Suppressor macrophage (primary cell): ENCODE measurements around the gene KLRK1.
"Not testable (repeated sequence)": the region's sequence is repeated elsewhere in the genome, so short reads cannot be mapped to it uniquely, and the experiment has no call there.

Source experiments
- DNase-seq, 4 experiments: peaks; one replicate each; pipeline ENCODE4 v3.0.0-alpha.2; 2020 to 2022

KLRK1 gene

GRCh38 chr12:10388624-10389413 is 1.0 kb downstream of the KLRK1 start:
- DNase-seq: no peak

- DNase-seq: not testable (repeated sequence)
These were observed 2.3 kb downstream of the KLRK1 start for GRCh38 chr12:10387498-10387897.

- DNase-seq: no peak
These were observed 3.0 kb downstream of the KLRK1 start for GRCh38 chr12:10386857-10387256.

DNA sequence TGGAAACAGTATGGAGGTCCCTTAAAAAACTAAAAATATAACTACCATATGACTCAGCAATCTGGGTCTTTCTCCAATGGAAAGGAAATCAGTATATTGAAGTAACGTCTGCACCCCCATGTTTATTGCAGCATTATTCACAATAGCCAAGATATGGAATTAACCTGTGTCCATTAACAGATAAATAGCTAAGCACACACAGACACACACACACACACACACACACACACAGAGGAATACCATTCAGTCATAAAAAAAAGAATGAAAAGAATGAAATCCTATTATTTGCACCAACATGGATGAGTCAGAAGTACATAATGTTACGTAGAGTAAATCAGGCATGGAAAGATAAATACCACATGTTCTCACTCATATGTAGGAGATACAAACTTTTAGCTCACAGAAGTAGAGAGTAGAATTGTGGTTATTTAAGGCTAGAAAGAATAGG is 4.7 kb downstream of the KLRK1 start:
- DNase-seq: no peak

DNA sequence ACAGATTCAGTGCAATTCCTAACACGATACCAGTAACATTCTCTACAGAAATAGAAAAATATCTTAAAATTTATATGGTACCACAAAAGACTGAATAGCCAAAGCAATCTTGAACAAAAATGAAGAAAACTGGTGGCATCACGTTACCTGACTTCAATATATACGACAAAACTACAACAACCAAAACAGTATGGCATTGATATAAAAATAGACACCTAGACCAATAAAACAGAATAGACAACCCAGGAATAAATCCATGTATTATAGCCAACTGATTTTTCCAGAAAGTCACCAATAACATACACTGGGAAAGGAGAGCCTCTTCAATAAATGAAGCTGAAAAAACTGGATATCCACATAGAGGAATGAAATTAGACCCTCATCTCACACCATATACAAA is 5.7 kb downstream of the KLRK1 start:
- DNase-seq: no peak

- no peak for DNase-seq
These were observed 7.8 kb downstream of the KLRK1 start for GRCh38 chr12:10381928-10382628.

- DNase-seq: not testable (repeated sequence)
These were observed 11.1 kb downstream of the KLRK1 start for GRCh38 chr12:10378737-10379136.

DNA sequence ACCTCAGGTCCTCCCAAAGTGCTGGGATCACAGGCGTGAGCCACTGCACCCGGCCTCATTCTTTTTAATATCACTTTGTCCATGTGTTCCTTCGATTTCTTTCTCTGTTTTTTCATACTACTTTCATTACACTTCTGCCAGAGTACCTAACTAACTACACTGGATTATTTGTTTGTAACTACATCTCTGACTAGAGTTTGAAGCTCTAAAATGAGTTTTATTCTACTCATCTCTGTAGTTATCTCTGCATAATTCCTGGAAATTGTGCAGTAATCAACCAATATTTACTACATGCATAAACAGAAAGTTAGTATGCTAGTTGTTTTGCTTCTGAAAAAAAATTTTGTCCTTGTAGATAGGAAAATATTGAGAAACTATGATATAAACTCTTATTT is 15.2 kb downstream of the KLRK1 start:
- no peak for DNase-seq

DNA sequence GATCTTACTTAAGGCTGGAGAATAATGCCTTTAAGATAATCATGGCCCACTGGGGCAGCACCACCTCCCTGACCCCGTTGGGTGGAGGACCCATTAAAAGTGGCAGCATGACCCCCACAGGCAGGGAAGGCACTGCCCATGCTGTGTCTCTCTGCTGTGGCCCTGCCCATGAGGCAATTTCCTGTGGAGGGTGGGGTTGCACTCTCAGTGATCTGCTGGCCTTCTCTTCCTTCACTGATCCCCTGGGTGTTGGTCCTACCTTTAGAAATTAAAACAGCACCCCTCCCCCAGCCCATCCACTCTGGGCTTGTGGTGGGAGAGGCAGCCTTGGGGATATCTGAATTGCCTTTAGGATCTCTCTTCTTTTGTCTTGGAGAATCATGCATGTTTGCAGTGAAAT is 17.3 kb downstream of the KLRK1 start:
- DNase-seq: peak in 1 of 4 experiments; percentile 9

DNA sequence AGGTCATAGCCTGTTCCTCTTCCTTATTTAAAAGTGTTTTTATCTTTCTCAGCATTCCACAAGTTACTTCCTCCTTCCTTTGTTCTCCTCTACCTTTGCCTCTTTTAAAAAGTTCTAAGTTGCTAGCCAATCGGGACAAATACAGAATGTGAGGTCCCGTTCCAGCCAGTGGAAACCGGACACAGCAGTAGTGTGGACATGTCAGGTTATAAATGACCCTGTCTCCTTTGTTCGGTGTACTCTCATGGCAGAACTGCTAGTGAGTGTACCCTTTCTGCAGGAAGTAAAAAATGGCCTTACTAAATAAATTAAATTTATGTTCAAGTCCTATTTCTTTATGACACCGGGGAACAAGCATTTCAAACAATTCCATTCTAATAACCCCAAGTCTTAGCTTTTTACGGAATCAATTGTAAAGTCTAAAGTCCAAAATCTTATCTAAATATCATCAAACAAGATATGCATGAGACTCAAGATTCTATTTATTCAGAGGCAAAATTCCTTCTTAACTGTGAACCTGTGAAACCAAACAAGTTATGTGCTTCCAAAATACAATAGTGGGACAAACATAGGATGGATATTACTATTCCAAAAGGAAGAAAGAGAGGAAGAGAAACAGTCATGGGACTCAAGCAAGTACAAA is 17.8 kb downstream of the KLRK1 start:
- DNase-seq: not testable (repeated sequence)

DNA sequence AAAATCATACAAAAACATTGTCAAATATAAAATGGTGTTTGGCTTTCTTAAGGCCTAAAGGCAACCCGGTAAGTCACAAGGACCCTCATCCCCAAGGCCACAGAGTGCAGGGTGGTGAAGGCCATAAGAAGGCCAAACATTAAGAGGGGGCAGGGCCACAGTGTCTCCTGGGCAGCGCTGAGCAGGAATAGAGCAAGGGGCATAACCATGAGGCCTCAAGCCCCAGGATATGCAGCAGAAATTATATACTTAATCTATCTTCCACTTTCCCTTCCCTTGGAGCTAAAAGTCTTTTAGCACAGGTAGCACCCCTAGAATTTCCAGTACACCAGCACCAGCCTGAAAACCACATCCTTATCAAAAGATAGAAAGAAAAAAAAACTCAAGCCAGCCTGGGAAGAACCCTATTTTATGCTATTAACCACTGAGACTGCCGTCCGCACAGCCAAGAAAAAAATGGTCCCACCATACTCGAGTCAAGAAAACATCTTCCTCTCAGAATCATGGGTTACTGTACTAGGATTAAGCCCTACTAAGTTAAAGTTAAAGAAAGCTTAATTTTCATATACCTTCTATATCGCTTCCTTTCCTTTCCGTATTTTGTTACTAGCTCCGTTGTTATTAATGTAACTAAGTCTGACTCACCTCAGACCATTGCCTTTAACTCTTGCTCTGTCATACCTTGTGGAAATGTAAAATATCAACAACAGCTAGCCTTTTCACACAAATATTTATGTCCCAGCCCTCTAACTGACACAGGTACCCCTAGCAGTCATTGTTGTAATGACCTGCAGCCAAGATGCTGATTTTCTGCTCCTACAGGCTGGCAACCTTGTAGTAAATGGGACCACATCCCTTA is 20.1 kb downstream of the KLRK1 start:
- DNase-seq: no peak

DNA sequence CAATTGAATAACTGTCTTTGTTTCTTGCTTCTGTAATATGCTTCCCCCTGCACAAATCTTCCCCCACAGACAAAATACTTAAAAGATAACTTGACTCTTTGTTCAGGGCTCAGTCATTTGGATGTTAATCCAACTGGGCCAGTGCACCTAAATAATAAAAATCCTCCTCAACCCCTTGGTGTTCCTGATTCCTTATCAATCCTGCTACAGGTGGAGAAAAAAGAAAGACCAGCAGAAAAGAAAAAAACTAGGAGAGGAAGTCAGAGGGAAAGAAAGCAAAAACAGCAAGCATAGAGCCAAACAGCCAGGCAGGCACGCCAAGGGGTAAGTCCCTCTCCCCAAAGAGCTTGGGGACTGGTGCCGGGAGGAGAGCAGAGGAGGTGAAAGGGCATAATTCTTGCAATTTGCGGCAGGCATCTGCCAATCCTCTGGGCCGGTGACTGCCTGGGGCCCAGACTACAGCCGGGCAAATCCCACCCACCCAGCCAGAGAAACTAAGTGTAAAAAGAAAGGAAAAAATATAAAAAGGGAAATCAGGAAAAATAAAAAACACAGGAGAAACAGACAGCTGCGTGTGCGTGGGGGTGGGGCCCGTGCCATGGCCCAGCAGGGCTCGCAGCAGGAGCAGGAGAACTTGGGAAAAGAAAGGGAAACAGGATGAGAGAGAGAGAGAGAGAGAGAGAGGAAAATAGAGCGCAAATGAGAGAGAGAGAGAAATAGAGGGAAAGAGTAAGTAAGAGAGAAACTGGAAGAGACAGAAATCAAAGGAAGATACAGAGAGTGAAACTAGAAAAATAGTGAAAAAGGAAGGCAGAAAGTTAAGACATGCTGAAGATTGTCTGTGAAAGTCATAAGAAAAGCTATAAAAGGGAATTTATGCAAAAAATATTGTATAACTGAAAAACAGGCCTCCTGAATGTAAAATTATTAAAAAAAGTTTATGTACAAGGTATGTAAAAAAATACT is 21.4 kb downstream of the KLRK1 start:
- DNase-seq: no peak

GRCh38 chr12:10367714-10368113 is 22.1 kb downstream of the KLRK1 start:
- DNase-seq: not testable (repeated sequence)

GRCh38 chr12:10366875-10367274 is 23.0 kb downstream of the KLRK1 start:
- DNase-seq: peak in 3 of 4 experiments; percentile 39 to 44 (median 44)

DNA sequence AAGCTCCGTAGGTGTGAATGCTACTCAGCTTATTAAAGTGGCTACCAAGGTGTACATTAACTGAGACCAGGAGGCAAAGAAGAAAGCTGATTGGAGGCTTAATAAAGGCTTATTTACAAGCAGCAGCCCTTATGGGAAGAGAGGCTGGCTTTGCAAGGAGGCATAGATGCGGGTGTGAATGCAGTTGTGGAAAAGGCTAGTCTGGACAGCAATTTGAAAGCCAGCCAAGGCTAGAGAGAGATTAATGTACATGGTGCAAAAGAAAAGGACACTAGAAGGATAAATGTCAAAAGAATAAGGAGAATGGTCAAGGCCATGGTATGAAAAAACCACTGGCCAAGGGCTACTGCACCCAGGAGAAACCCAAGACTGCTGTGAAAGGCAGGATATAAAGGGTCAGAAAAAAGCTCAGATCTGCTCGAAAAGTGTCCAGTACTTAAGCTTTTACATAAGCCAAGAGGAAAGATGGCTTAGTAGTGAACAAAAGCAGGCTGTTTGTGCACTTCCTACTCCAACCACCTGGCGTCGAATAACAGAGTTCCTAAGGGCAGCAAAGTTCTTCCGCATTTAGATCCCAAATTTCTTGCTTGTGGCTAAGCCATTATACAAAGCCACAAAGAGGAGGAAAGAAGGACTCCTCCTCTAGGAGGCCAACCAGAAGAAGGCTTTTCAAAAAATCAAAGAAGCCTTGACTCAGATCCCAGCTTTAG is 24.0 kb downstream of the KLRK1 start:
- peak; percentile 13 to 51 (median 22) for DNase-seq

- peak; percentile 51 to 74 (median 64) for DNase-seq
These were observed 24.8 kb downstream of the KLRK1 start for GRCh38 chr12:10364815-10365622.

GRCh38 chr12:10363914-10364814 is 25.7 kb downstream of the KLRK1 start:
- DNase-seq: peak; percentile 30 to 40 (median 34)

- no peak for DNase-seq
These were observed 26.3 kb downstream of the KLRK1 start for GRCh38 chr12:10363658-10363913.
